ENCODE measurements around the gene PAM. TPM values are rescaled to one million over a fixed set of nuclear protein-coding genes. Genes with fewer than 3 reads are reported as not detected.

PAM gene
- total RNA-seq, 4 donors from 2014 or later, result 73.0 to 181 (median 138) TPM

DNA sequence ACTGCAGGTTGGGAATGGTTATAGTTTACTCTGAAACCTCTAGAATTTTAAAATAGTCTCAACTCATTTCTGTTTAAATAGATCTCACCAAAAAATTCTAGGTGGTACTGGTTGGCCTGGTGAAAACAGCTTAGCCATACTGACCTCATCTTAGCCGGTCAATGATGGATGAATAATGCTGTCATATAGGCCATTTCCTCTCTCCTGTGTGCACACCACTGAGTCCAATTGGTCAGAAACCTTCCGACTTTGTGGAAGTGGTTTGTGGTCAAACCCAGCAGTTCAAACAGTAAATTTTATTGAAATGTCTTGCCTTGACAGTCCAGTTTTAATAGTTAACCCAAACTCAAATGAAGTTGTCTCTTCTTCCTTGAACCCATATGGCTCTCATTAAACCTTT, 266.2 kb downstream of the PAM start:
- intact Hi-C loops (cut with DNase I; ENCODE audit: low total_unique reads), result no loop called here
- WGBS, 2 donors (ENCODE audit: low coverage in 1 of 2), result 63 to 75% methylated on average over 2 of the region's 2 CpGs
- H3K36me3 ChIP-seq, result no peaks in the 10 kb centered on the region
- no peak overlapping the region for H3K27ac ChIP-seq
- H3K9me3 ChIP-seq, result no peaks in the 10 kb centered on the region
- H3K4me1 ChIP-seq, result no peaks in the 10 kb centered on the region
- TF ChIP-seq, protein P1, sequence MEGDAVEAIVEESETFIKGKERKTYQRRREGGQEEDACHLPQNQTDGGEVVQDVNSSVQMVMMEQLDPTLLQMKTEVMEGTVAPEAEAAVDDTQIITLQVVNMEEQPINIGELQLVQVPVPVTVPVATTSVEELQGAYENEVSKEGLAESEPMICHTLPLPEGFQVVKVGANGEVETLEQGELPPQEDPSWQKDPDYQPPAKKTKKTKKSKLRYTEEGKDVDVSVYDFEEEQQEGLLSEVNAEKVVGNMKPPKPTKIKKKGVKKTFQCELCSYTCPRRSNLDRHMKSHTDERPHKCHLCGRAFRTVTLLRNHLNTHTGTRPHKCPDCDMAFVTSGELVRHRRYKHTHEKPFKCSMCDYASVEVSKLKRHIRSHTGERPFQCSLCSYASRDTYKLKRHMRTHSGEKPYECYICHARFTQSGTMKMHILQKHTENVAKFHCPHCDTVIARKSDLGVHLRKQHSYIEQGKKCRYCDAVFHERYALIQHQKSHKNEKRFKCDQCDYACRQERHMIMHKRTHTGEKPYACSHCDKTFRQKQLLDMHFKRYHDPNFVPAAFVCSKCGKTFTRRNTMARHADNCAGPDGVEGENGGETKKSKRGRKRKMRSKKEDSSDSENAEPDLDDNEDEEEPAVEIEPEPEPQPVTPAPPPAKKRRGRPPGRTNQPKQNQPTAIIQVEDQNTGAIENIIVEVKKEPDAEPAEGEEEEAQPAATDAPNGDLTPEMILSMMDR (IDR thresholded peaks at IDR 0.05), result no peak
- TF ChIP-seq POLR2AphosphoS5 (IDR thresholded peaks at IDR 0.05), result no peak
- no peaks in the 10 kb centered on the region for H3K27me3 ChIP-seq
- in situ Hi-C loops (cut with MboI; ENCODE audit: low pct_ligation_motif_present in 1 of 4, low pct_unique_long_range_greater_than_20kb in 1 of 4, low sequenced_read_pairs in 3 of 4), result no loop called here
- no peak for DNase-seq
- no peak overlapping the region for H3K4me3 ChIP-seq

GRCh38 chr5:103027267-103027666, 272.2 kb downstream of the PAM start:
- H3K36me3 ChIP-seq, result peaks cover 0 to 5% (median 0%) of the 10 kb centered on the region in 4 donors
- no peak for DNase-seq
- 50 to 93% methylated on average over 1 to 2 of the region's 2 CpGs for WGBS, 2 donors (ENCODE audit: low coverage in 1 of 2)
- no peak overlapping the region for H3K27ac ChIP-seq
- intact Hi-C loops (cut with DNase I; ENCODE audit: low total_unique reads) (no loop called here), in situ Hi-C loops (cut with MboI; ENCODE audit: low pct_ligation_motif_present in 1 of 4, low pct_unique_long_range_greater_than_20kb in 1 of 4, low sequenced_read_pairs in 3 of 4) (loop anchor here in 1 of 4 donors (25.0 kb wide), 1 partner anchor 440 kb away; no protein-coding TSS in a partner anchor)
- H3K27me3 ChIP-seq, result no peaks in the 10 kb centered on the region
- TF ChIP-seq POLR2AphosphoS5 (IDR thresholded peaks at IDR 0.05), result no peak
- TF ChIP-seq POLR2A (IDR thresholded peaks at IDR 0.05), result no peak
- no peak for TF ChIP-seq EP300 (IDR thresholded peaks at IDR 0.05; ENCODE audit: low read depth)
- TF ChIP-seq, protein P1 (IDR thresholded peaks at IDR 0.05), result no peak
- H3K4me1 ChIP-seq, result no peaks in the 10 kb centered on the region
- no peaks in the 10 kb centered on the region for H3K9me3 ChIP-seq
- H3K4me3 ChIP-seq, result no peak overlapping the region

GRCh38 chr5:103031607-103032006, 276.5 kb downstream of the PAM start:
- DNase-seq, result no peak
- in situ Hi-C loops (cut with MboI; ENCODE audit: low pct_ligation_motif_present in 1 of 4, low pct_unique_long_range_greater_than_20kb in 1 of 4, low sequenced_read_pairs in 3 of 4) (loop anchor here in 1 of 4 donors (25.0 kb wide), 1 partner anchor 444 kb away; no protein-coding TSS in a partner anchor), intact Hi-C loops (cut with DNase I; ENCODE audit: low total_unique reads) (no loop called here)
- H3K4me1 ChIP-seq, result no peaks in the 10 kb centered on the region
- H3K27me3 ChIP-seq, result no peaks in the 10 kb centered on the region
- no peak for TF ChIP-seq EP300 (IDR thresholded peaks at IDR 0.05; ENCODE audit: low read depth)
- TF ChIP-seq, protein P1 (IDR thresholded peaks at IDR 0.05), result peak in 1 of 5 experiments; percentile 16
- no peak overlapping the region for H3K4me3 ChIP-seq
- H3K9me3 ChIP-seq, result no peaks in the 10 kb centered on the region
- H3K27ac ChIP-seq, result no peak overlapping the region
- H3K36me3 ChIP-seq, result peaks cover 0 to 5% (median 0%) of the 10 kb centered on the region in 4 donors

GRCh38 chr5:103033696-103034095, 278.6 kb downstream of the PAM start:
- DNase-seq, result no peak
- whole genome bisulfite sequencing, 2 donors (ENCODE audit: low coverage in 1 of 2), result 89 to 100% methylated on average over 1 to 4 of the region's 6 CpGs
- TF ChIP-seq, protein P1 (IDR thresholded peaks at IDR 0.05), result no peak
- TF ChIP-seq POLR2AphosphoS5 (IDR thresholded peaks at IDR 0.05) (no peak), EP300 (IDR thresholded peaks at IDR 0.05; ENCODE audit: low read depth) (no peak), POLR2A (IDR thresholded peaks at IDR 0.05) (no peak)
- intact Hi-C loops (cut with DNase I; ENCODE audit: low total_unique reads) (no loop called here), in situ Hi-C loops (cut with MboI; ENCODE audit: low pct_ligation_motif_present in 1 of 4, low pct_unique_long_range_greater_than_20kb in 1 of 4, low sequenced_read_pairs in 3 of 4) (loop anchor here in 1 of 4 donors (25.0 kb wide), 1 partner anchor 446 kb away; no protein-coding TSS in a partner anchor)
- H3K4me1 ChIP-seq, result no peaks in the 10 kb centered on the region
- H3K36me3 ChIP-seq, result peaks cover 0 to 2% (median 0%) of the 10 kb centered on the region in 4 donors
- H3K9me3 ChIP-seq, result no peaks in the 10 kb centered on the region
- H3K27me3 ChIP-seq, result no peaks in the 10 kb centered on the region
- no peak overlapping the region for H3K27ac ChIP-seq
- no peak overlapping the region for H3K4me3 ChIP-seq

Data from transverse colon (tissue), 4 donors.